GM23248 (cell line): Measurements from ENCODE around the gene INCA1. TPM values are rescaled to one million over a fixed set of nuclear protein-coding genes. Genes with fewer than 3 reads are reported as not detected.

Experiments used
- DNase-seq: peaks from one replicate; pipeline ENCODE4 v3.0.0-alpha.2; 2015
- H2AFZ ChIP-seq: fragments of 200-600 bp; sonication (generic); 2 replicates; pipeline ENCODE4 v1.6.1; 2016; ENCODE audit warnings: antibody characterized with exemption
- H3F3A ChIP-seq: fragments of 200-600 bp; sonication (generic); 2 replicates; pipeline ENCODE4 v1.6.1; 2016; ENCODE audit warnings: mild to moderate bottlenecking, antibody characterized with exemption, mixed run types; ENCODE audit not compliant: insufficient read depth
- H3K27ac ChIP-seq: fragments of 200-600 bp; sonication (generic); 2 replicates; pipeline ENCODE4 v1.5.1; 2016; ENCODE audit warnings: mild to moderate bottlenecking
- H3K27me3 ChIP-seq: fragments of 200-600 bp; sonication (generic); replicated peaks from 2 replicates; pipeline ENCODE4 v1.6.1; 2016; ENCODE audit warnings: mild to moderate bottlenecking; ENCODE audit not compliant: insufficient read depth
- H3K36me3 ChIP-seq: fragments of 200-600 bp; sonication (generic); 2 replicates; pipeline ENCODE4 v1.6.1; 2016; ENCODE audit warnings: low read depth, mild to moderate bottlenecking
- H3K4me1 ChIP-seq: fragments of 200-600 bp; sonication (generic); 2 replicates; pipeline ENCODE4 v1.6.1; 2016; ENCODE audit warnings: mild to moderate bottlenecking; ENCODE audit not compliant: insufficient read depth
- H3K4me2 ChIP-seq: fragments of 200-600 bp; sonication (generic); one replicate; pipeline ENCODE4 v1.6.1; 2016; ENCODE audit warnings: mild to moderate bottlenecking; ENCODE audit not compliant: unreplicated experiment
- H3K4me3 ChIP-seq: fragments of 200-600 bp; sonication (generic); 2 replicates; pipeline ENCODE4 v1.5.1; 2016; ENCODE audit warnings: mild to moderate bottlenecking
- H3K79me2 ChIP-seq: fragments of 200-600 bp; sonication (generic); 2 replicates; pipeline ENCODE4 v1.6.1; 2016; ENCODE audit warnings: mild to moderate bottlenecking; ENCODE audit not compliant: insufficient read depth
- H3K9ac ChIP-seq: fragments of 200-600 bp; sonication (generic); 2 replicates; pipeline ENCODE4 v1.6.1; 2016; ENCODE audit warnings: mild to moderate bottlenecking
- H3K9me2 ChIP-seq: fragments of 200-600 bp; sonication (generic); 2 replicates; pipeline ENCODE4 v1.6.1; 2016; ENCODE audit warnings: mixed run types, mild to moderate bottlenecking, moderate library complexity; ENCODE audit not compliant: insufficient read depth
- H3K9me3 ChIP-seq: fragments of 200-600 bp; sonication (generic); one replicate; pipeline ENCODE4 v1.6.1; 2017; ENCODE audit warnings: low read depth
- H4K20me1 ChIP-seq: fragments of 200-600 bp; sonication (generic); 2 replicates; pipeline ENCODE4 v1.6.0; 2016; ENCODE audit not compliant: insufficient read depth
- EZH2 ChIP-seq: fragments of 200-600 bp; sonication (generic); IDR thresholded peaks from 2 replicates; pipeline ENCODE4 v1.6.1; 2018; ENCODE audit warnings: antibody characterized with exemption, mild to moderate bottlenecking; ENCODE audit not compliant: insufficient read depth, poor library complexity, severe bottlenecking
- EZH2phosphoT487 ChIP-seq: fragments of 200-600 bp; sonication (generic); IDR thresholded peaks from 2 replicates; pipeline ENCODE4 v1.6.1; 2018; ENCODE audit warnings: antibody characterized with exemption, moderate library complexity, mild to moderate bottlenecking, low read depth; ENCODE audit not compliant: insufficient read depth
- WGBS, 2 experiments: methylation state at CpG; one replicate each; pipeline ENCODE4 v1.1.6; 2015 to 2017; ENCODE audit warnings: low lambda C conversion rate in 2 of 2, low coverage in 1 of 2; ENCODE audit errors: missing lambda C conversion rate in 2 of 2; 5-methylcytosine and 5-hydroxymethylcytosine counted together
- in situ Hi-C: fragments of 300-500 bp; cut with MboI; formaldehyde crosslinking; loops from 2 replicates; pipeline ENCODE4 v1.15.0; 2020
- polyA plus RNA-seq: library from polyadenylated mRNA; unstranded; fragments of >200 nt; fragmentation: Nextera tagmentation; extraction: Ambion mirVana; gene quantifications from 2 replicates; pipeline ENCODE4 v1.2.1, GENCODE V29; 2016
- total RNA-seq: library from RNA; depleted of rRNA; stranded (reverse); fragments of >200 nt; shearing (Covaris generic); gene quantifications from 2 replicates; pipeline ENCODE4 v1.2.3, GENCODE V29; 2014

Gene INCA1
- total and polyA plus RNA-seq, 2 experiments from 2014 or later: 0.32 to 1.2 TPM

- no peak overlapping the region for H3K4me2 ChIP-seq
Measured at GRCh38 chr17:5042157-5043022, 45.1 kb upstream of the INCA1 start.

GRCh38 chr17:5035315-5035714 is 38.0 kb upstream of the INCA1 start, which contains the start of gene SLC52A1:
Gene SLC52A1, minus strand, starts transcription at chr17:5035426. Its CDS starts 820 bp downstream, at chr17:5034606.
- peaks cover 5% of the 10 kb centered on the region; the same call in 1 of the 2 replicates for H3F3A ChIP-seq
- peak; percentile 24 for DNase-seq
- H3K27ac ChIP-seq: no peak within 1 kb of the TSS
- H3K36me3 ChIP-seq: no peaks in the 10 kb centered on the region
- no peaks in the 10 kb centered on the region; the same call in 1 of the 2 replicates for H3K27me3 ChIP-seq
- H2AFZ ChIP-seq: peak within 1 kb of the TSS; percentile 77
- no peaks in the 10 kb centered on the region for H3K9me3 ChIP-seq
- no peaks in the 10 kb centered on the region for H3K4me1 ChIP-seq
- H3K4me3 ChIP-seq: peak within 1 kb of the TSS; percentile 63
- peak within 1 kb of the TSS; percentile 36 for H3K9ac ChIP-seq
- no peaks in the 10 kb centered on the region for H3K79me2 ChIP-seq
- in situ Hi-C loops: no loop called here
- WGBS, 2 experiments: 5 to 6% methylated on average over 24 of the region's 24 CpGs
- TF ChIP-seq EZH2 (no peak), EZH2phosphoT487 (no peak)
- no peaks in the 10 kb centered on the region for H3K9me2 ChIP-seq
- no peaks in the 10 kb centered on the region for H4K20me1 ChIP-seq
- H3K4me2 ChIP-seq: peak within 1 kb of the TSS; percentile 73

More at GRCh38 chr17:5042157-5043022, 45.1 kb upstream of the INCA1 start:
- Histone ChIP-seq H3K4me3 (no peak overlapping the region), H3K9me3 (no peaks in the 10 kb centered on the region), H4K20me1 (no peaks in the 10 kb centered on the region), H2AFZ (no peak overlapping the region), H3K9me2 (no peaks in the 10 kb centered on the region), H3K27me3 (no peaks in the 10 kb centered on the region), H3K27ac (no peak overlapping the region), H3F3A (no peaks in the 10 kb centered on the region), H3K4me1 (no peaks in the 10 kb centered on the region), H3K9ac (no peak overlapping the region), H3K79me2 (no peaks in the 10 kb centered on the region), H3K36me3 (no peaks in the 10 kb centered on the region)
- TF ChIP-seq EZH2: no peak
- no peak for TF ChIP-seq EZH2phosphoT487
- no peak for DNase-seq
- WGBS, 2 experiments: 85 to 92% methylated on average over 14 to 15 of the region's 15 CpGs
- in situ Hi-C loops: no loop called here

GRCh38 chr17:5034651-5035050 is 37.3 kb upstream of the INCA1 start:
- H4K20me1 ChIP-seq: no peaks in the 10 kb centered on the region
- no peaks in the 10 kb centered on the region for H3K36me3 ChIP-seq
- no peak overlapping the region; the same call in 1 of the 2 replicates for H2AFZ ChIP-seq
- no peak overlapping the region for H3K4me2 ChIP-seq
- no peak for DNase-seq
- no peak overlapping the region for H3K9ac ChIP-seq
- in situ Hi-C loops: no loop called here
- H3K27me3 ChIP-seq: no peaks in the 10 kb centered on the region; the same call in 1 of the 2 replicates
- no peaks in the 10 kb centered on the region for H3K9me2 ChIP-seq
- 58 to 65% methylated on average over 5 to 14 of the region's 14 CpGs for WGBS, 2 experiments
- H3K27ac ChIP-seq: no peak overlapping the region
- TF ChIP-seq EZH2phosphoT487 (no peak), EZH2 (no peak)
- no peaks in the 10 kb centered on the region for H3K79me2 ChIP-seq
- no peaks in the 10 kb centered on the region for H3K9me3 ChIP-seq
- H3K4me1 ChIP-seq: no peaks in the 10 kb centered on the region
- peaks cover 6% of the 10 kb centered on the region; the same call in 1 of the 2 replicates for H3F3A ChIP-seq
- no peak overlapping the region for H3K4me3 ChIP-seq

- Histone ChIP-seq H3K4me2 (no peak overlapping the region), H3K79me2 (no peaks in the 10 kb centered on the region), H2AFZ (no peak overlapping the region), H3K9me3 (no peaks in the 10 kb centered on the region), H3K36me3 (no peaks in the 10 kb centered on the region), H3K27me3 (no peaks in the 10 kb centered on the region; the same call in 1 of the 2 replicates), H3K4me3 (no peak overlapping the region), H3K27ac (no peak overlapping the region), H3K9me2 (no peaks in the 10 kb centered on the region), H4K20me1 (no peaks in the 10 kb centered on the region), H3K4me1 (no peaks in the 10 kb centered on the region), H3K9ac (no peak overlapping the region), H3F3A (peaks cover 6% of the 10 kb centered on the region; the same call in 1 of the 2 replicates)
- no peak for TF ChIP-seq EZH2
- no peak for TF ChIP-seq EZH2phosphoT487
- no peak for DNase-seq
- WGBS, 2 experiments: 88 to 92% methylated on average over 5 of the region's 5 CpGs
- in situ Hi-C loops: no loop called here
Measured at GRCh38 chr17:5034063-5034462, 36.7 kb upstream of the INCA1 start.
